NCI-H2196 (cell line): Measurements from ENCODE around the gene ANXA6.
"Not testable (repeated sequence)": the region's sequence is repeated elsewhere in the genome, so short reads cannot be mapped to it uniquely, and the experiment has no call there.

Experiments used
- DNase-seq: peaks from one replicate; lab custom pipeline; 2025; ENCODE audit not compliant: unreplicated experiment; lab: John Stamatoyannopoulos, UW

The ANXA6 gene

DNA sequence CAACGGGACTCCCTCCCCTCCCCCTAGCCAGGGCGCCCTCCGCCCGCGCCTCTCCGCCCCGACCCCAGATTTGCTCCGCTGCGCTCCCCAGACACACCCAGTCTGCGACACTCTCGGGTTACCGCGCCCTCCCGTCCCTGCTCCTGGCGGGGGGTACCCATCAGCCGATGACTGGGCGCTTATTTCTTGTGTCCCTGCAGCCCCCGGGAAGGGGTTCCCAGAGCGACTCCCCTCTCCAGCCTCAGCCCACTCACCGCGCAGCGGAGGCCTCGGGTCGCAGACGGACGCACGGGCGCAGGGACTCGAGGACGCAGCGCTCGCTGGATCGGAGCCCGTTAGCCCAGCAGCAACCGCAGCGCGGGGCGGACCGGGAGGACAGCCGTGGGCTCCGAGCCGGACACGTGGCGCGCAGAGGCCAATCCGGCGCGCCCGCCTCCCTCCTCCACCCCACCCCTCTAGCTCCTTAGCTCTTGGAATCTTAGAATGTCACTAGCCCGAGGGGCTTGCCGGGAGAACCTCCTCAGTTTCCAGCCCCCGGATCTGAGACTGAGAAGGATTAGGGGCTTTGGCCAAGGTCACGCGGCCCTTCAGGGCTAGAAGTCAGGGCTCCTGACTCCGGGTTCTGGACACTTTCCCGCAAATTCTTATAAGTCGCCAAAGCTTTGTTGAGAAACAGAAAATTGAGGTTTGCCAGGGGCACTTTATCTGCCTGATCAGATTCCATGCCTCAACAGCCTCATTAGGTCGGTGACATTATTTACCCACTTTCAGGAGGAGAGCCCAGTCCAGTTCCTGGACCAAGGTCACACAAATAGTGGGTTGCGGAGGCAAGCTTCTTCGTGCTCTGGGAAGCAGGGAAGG is at the start of gene ANXA6:
ANXA6 (minus strand) TSS at position 354 of the 861 bp plus-strand sequence. CDS start 9,878 bp downstream, outside the sequence.
- DNase-seq, result peak; percentile 74

DNA sequence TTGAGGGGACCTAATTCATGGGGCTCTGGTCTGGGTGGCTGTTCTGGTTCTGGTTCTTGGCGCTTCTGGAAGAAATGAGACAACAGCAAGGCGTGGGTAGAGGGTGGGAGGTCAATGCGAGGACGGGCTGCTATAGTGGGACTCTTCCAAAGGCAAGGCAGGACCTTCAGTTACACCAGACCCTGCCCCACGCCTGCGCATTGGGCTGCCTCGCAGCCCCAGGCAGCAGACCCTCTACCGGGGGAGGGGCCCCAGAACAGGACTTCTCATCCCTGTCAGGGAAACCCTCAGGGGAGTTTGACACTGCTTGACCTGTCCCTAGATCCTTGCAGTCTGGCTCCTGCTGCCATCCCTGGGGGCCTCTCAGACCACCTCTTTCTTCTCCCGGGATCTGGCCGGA is 47.8 kb upstream of the ANXA6 start:
- DNase-seq, result no peak

DNA sequence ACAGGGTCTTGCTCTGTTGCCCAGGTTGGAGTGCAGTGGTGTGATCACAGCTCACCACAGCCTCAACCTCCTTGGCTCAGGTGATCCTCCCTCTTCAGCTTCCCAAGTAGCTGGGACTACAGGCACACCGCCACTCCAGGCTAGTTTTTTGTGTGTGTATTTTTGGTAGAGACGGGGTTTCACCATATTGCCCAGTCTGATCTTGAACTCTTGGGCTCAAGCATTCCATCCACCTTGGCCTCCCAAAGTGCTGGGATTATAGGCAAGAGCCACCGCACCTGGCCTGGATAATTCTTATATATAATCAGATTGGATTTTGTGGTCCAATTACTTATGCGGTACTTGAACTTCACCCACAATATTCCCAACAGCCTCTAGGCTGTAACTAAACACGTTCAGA is 46.5 kb upstream of the ANXA6 start:
- no peak for DNase-seq

DNA sequence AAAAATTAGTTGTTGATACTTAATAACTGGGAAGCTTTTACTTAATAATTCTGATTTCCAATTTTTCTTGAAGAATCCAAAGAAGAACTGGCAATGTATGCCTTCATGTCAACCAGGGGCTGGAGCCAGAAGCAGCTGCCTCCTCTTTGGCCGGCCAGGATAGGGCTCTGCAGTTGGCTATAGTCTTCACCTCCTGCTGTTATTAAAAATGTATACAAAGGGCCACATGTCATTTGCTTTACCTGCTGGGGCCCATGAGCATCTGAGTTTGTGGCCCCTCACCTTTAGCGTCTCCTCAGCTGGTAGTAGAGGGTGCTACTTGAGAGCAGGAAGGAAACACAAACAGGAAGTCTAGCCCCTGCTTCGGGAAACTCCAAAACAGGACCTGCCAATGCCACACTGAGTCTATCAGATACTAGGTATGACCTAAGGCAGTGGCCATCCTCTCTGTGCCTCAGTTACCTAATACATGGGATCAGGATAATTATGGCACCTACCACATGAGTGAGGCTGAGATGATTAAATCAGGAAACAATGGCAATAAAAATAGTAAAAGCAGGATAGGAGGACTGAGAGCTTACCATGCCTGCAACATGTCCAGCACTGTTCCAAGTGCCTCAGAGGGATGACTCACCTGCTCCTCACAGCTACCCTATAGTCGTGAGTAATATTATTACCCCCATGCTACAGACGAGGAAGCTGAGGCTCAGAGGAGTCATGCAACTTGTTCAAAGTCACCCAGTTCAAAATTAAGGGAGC is 45.0 kb upstream of the ANXA6 start:
- no peak for DNase-seq

DNA sequence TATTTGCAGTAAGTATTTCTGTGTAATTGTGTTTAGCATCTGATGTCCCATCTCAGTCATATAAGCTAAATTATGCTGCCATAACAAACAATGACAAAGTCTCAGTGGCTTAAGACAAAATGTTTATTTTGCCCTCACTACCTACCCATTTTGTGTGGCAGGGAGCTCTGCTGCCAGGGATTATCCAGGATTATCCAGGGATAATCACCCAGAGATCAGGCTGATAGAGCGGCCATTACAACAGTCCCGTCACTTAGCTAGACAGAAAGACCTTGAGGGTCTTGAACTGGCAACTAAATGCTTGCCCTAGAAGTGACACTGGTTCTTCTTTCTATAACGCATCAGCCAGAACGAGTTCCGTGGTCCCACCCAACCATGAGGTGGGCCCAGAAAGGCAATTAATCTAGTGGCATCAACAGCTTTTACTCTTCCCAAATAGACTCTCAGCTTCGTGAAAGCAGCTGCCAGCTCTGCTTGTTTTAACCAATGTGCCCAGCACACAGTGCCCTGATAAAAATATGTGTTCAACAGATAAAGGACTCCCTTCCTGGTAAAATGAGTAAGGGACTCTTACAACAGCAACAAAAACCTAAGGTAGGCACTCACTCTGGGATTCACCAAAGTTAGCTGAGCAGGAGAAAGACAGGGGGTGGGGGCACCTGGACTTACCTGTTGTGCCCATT is 43.5 kb upstream of the ANXA6 start:
- DNase-seq, result no peak

DNA sequence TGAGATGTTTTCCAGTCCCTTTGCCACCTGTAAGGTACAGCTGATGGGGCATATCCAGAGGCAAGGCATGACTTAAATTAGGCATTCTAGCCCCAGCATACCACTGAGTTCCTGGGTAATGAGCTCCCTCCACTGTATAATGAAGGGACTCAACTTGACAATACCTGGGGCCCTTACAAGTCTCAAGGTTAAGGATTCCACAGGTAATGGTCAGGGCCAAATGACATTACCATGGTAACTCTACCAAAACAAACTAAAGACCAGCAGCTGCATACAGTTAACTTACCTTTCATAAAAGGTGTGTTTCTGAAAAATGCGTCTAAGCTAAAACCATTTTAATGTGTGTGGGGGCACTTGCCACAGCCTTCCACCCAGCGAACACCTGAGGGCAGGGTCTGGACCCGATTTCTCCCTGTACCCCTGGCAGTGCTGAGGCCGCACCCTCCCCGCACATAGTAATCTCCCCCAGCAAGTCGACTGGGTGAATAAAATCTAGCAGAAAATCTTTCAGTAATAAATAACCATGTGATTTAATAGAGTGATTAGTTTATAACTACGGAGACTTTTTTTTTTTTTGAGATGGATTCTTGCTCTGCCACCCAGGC is 42.1 kb upstream of the ANXA6 start:
- no peak for DNase-seq

DNA sequence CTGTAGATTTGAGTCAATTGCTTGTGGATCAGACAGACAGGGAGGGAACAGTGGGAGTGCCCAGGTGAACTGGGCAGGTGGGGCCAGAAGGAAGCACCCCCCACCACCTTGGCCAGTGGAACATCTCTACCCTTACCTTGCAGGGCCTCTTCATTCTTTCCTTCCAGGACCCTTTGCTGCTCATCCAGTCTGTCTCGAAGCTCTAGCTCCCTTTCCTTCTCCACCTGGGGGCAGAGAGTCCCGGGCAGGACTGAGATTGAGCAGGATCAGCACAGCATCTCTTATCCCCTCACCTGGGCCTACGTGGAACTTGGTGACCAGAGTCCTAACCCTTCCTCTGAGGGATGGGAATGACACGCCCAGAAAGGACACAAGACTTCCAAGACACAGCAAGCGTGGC is 41.3 kb upstream of the ANXA6 start:
- no peak for DNase-seq

DNA sequence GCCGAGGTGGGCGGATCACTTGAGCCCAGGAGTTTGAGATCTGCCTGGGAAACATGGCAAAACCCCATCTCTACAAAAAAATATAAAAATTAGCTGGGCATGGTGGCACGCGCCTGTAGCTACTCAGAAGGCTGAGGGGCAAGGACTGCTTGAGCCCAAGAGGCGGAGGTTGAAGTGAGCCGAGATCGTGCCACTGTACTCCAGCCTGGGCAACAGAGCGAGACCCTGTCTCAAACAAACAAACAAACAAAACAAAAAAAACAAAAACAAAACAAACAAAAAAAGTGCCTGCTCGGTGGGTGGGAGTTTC is 39.7 kb upstream of the ANXA6 start:
- DNase-seq, result not testable (repeated sequence)

DNA sequence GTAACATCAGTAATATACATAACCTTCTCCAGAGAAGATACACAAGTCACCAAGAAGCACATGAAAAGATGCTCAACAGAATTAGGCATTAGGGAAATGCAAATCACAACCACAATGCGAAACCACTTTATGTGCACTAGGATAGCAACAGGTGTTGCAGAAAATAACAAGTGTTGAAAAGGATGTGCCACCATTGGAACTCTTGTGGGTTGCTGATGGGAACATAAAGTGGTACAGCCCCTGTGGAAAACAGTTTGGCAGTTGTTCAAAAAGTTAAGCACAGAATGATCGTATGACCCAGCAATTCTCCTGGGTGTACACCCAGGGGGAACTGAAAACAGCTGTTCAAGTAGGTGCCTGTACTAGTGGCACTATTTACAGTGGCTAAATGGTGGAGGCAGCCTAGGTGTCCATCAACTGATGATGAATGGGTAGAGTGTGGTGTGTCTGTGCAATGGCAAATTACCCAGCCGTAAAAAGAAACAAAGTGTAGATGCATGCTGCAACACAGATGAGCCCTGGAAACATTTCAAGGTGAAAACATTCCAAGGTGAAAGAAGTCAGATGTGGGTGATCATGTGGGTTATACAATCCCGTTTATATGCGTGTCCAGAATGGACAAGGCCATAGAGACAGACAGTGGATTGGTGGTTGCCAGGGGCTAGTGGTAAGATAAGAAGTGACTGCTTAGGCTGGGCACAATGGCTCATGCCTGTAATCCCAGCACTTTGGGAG is 39.1 kb upstream of the ANXA6 start:
- no peak for DNase-seq

DNA sequence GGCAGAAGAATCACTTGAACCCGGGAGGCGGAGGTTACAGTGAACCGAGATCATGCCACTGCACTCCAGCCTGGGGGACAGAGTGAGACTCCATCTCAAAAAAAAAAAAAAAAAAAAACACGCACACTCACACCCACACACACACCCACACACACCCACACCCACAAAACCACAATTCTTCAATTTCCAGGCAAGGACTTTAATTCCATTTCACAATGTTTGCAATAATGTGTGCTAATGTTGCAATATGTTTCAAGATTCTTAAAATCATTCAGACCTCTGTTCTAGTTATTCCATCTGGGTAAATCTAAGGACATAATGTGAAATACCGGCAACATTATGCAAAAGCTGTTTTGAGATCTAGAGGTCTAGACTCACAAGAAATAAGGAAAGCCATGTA is 38.0 kb upstream of the ANXA6 start:
- no peak for DNase-seq

DNA sequence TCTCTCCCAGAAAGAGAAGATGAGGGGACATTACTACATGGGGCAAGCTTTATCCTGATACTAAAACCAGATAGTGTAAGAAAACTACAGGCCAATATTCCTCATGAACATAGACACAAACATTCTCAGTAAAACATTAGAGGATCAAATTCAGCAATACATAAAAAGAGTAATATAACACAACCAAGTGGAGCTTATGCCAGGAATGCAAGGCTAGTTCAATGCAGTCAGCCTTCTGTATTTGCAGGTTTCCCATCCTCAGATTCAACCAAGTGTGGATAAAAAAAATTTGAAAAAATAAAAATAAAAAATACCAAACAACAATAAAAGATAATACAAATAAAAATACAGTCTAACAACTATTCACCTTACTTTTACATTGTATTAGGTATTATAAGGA is 35.0 kb upstream of the ANXA6 start:
- DNase-seq, result no peak

DNA sequence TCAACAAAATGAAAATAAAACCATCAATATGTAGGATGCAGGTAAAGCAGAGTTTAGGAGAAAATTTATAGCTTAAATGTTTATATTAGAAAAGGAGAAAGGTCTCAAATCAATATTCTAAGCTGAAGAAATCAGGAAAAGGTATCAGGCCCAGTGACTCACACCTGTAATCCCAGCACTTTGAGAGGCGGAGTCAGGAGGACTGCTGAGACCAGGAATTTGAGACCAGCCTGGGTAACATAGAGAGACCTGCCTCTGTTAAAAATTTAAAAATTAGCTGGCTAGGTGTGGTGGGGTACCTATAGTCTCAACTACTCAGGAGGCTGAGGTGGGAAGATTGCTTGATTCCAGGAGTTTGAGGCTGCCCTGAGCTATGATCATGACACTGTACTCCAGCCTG is 34.1 kb upstream of the ANXA6 start:
- no peak for DNase-seq

DNA sequence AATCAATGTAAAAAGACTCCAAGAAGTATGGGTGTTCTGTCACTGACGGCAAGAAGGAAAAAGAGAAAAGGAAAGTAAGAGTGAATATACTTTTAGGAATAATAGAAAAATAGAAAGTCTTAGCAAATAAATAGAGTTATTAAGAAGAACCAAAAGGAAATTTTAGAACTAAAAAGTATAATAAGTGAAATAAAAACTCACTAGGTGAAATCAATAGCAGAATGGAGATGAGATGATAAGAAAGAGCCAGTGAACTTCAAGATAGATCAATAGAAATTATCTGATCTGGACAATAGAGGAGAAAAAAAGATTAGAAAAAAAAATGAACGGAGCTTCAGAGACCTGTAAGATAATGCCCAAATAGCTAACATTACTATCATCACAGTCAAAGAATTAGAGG is 31.6 kb upstream of the ANXA6 start:
- DNase-seq, result no peak

DNA sequence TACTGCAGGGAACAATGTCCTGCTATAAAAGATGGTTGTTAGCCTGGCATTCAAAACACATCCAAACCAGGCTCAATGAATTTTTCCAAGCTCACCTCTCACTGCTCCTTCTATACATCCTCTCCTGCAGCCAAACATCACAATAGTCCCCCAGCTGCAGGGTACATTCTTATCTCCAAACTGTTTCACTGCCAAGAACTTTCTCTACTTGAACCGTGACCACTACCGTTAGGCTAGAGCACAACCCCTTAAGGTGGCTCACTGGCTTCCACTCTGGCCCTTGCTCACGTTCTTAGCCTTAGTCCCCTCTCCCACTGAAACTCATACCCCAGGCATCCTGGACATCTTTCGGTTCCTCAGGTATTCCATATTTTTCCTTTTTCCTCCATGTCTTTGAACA is 29.0 kb upstream of the ANXA6 start:
- no peak for DNase-seq

DNA sequence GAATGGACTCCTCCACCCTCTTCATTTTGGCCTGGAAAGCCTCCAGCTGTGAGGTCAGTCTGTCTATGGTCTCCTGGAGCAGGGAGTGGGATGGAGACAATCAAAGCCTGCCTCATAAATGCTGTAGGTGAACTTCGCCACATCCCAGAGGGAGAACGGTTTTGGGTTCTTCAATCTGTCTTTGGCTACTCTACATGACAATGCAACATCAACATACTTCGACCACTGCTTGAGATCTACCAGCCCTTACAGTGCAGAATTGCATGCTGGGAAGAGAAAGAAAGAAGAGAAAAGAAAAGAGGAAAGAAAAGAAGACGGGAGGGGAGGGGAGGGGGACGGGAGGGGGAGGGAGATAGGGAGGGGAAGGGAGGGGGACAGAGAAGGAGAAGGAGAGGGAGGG is 28.5 kb upstream of the ANXA6 start:
- no peak for DNase-seq

DNA sequence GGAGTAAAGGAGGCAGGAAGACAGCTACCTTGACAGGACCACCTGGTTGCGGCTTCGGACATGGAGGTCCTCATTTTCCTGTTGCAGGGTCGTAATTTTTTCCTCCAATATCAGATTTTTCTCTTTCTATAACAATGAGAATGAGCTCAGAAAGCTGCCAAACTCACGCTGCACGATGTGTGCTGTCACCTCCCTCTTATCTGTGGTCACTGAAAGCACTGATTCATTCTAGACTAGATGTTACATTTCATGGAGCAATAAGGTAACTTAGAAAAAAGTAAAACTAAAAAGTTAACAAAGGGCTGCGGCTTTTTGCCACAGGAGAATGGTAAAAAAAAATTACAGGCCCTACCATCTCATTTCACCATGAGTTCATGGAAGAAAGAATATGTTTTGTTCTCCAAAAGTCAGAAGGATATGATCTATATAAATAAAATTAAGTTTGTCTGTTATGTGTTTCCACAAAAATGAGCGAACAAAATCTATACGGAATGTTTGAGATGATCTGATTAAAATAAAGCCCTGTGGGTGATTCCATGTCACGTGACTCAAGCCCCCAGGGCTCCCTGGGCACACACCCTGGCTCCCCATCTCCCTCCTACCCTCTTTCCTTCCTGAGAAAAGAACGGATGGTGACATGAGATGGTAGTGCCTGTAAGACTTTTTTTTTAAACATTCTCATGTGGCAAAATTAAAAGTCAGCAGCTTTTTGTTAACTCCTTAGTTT is 26.9 kb upstream of the ANXA6 start:
- no peak for DNase-seq

DNA sequence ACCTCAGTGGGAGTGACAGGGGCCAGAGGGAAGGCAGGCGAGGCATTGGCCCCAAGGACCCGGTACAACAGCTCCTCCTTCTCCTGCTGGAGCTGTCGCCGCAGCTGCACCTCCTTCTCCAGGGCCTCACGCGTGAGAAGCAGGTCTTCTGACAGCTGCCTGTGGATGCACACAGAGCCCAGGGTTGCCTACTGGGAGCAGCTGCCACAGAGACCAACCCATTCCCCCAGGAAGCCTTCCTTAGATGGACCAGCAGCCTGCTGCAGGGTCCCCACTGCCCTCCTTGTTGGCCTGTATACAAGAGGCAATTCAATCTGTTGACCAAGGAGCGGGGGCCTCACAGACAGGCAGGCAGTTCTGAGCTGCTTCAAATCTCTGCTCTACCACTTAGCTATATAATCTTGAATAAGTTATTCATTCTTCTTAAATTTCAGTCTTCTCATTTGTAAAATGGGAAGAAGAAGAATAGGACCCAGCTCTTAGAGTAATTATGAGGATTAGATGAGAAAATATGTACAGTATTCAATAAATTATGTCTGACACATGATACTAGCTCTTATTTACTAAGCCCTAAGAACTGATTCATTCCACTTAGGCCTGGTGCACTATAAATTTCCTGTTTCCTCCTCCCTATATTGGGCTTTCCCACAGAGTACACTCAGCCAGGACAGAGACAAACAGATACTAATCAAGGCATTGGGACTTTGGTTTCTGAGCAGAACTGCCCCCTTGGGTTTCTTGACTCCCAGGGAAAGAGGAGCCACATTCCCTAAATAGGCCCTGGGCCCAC is 26.1 kb upstream of the ANXA6 start:
- DNase-seq, result no peak

DNA sequence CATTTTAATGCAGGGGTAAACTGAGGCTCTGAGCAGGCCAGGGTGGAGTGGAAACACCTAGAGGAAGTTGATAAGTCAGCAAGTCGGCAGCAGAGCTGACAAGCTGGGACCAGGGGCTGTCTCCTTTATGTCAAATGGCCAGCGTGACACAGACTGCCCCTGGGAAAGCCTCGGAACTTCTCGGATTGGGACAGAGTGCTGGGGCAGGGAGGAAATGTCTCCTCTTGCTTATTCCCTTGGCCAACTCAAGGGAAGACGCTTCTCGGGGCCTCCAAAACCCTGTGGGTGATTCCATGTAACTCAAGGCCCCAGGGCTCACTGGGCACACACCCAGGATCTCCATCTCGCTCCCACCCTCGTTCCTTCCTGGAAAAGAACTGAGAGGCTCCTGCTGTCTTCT is 25.4 kb upstream of the ANXA6 start:
- no peak for DNase-seq

DNA sequence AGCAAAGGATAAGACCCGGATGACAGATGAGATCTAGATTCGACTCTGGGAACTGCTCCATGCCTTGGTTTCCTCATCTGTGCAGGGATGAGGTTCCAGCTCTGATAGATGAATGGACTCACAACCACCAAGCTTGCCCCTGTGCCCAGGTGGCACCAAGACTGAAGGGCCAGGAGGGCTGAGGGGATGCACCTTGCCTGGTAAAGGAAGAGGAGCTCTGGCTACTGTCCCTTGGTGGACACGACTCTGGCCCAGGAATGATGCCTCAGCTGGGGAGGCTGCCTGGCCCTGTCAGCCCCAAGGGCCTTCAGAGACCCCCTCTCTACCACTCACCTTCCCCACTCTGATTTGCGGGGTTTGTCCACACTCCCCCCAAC is 24.9 kb upstream of the ANXA6 start:
- DNase-seq, result no peak
